HTERT RPE-1 (cell line): ENCODE results near the gene CD300H.

Experiments
- in situ Hi-C: fragments of 300-500 bp; cut with MboI; formaldehyde crosslinking; loops from 4 replicates; pipeline ENCODE4 v1.14.3; 2020; ENCODE audit warnings: low sequenced_read_pairs

The CD300H gene

GRCh38 chr17:74552037-74552436, 15.3 kb downstream of the CD300H start:
- in situ Hi-C loops: no loop called here

GRCh38 chr17:74550602-74551001, 16.7 kb downstream of the CD300H start:
- in situ Hi-C loops: no loop called here

GRCh38 chr17:74549343-74549742, 18.0 kb downstream of the CD300H start:
- in situ Hi-C loops: no loop called here

GRCh38 chr17:74547736-74548135, 19.6 kb downstream of the CD300H start:
- in situ Hi-C loops: no loop called here

- in situ Hi-C loops: no loop called here
Measured at GRCh38 chr17:74547264-74547663, 20.0 kb downstream of the CD300H start.

GRCh38 chr17:74546586-74546985, 20.7 kb downstream of the CD300H start:
- in situ Hi-C loops: no loop called here

GRCh38 chr17:74545843-74546230, 21.5 kb downstream of the CD300H start, which contains the start of gene CD300C:
CD300C (minus strand) TSS chr17:74546115; CDS start chr17:74545782, 333 bp downstream.
- in situ Hi-C loops: no loop called here

- in situ Hi-C loops: no loop called here
Measured at GRCh38 chr17:74544991-74545842, 22.1 kb downstream of the CD300H start.

- in situ Hi-C loops: no loop called here
Measured at GRCh38 chr17:74543891-74544760, 23.2 kb downstream of the CD300H start.

GRCh38 chr17:74543406-74543805, 23.9 kb downstream of the CD300H start:
- in situ Hi-C loops: no loop called here

GRCh38 chr17:74542727-74543383, 24.5 kb downstream of the CD300H start:
- in situ Hi-C loops: no loop called here

- in situ Hi-C loops: no loop called here
Measured at GRCh38 chr17:74542166-74542565, 25.1 kb downstream of the CD300H start.

- in situ Hi-C loops: no loop called here
Measured at GRCh38 chr17:74541176-74542111, 25.9 kb downstream of the CD300H start.

GRCh38 chr17:74539281-74539820, 28.0 kb downstream of the CD300H start:
- in situ Hi-C loops: no loop called here

GRCh38 chr17:74536890-74537289, 30.4 kb downstream of the CD300H start:
- in situ Hi-C loops: no loop called here

GRCh38 chr17:74532115-74532514, 35.2 kb downstream of the CD300H start:
- in situ Hi-C loops: no loop called here

GRCh38 chr17:74531231-74531761, 36.0 kb downstream of the CD300H start, which contains the start of gene CD300LB:
CD300LB (minus strand) TSS chr17:74531475; CDS start chr17:74531350, 125 bp downstream.
- in situ Hi-C loops: no loop called here

GRCh38 chr17:74530831-74531150, 36.5 kb downstream of the CD300H start:
- in situ Hi-C loops: no loop called here

- in situ Hi-C loops: no loop called here
Measured at GRCh38 chr17:74529243-74529642, 38.1 kb downstream of the CD300H start.
